IMR-90 (cell line): ENCODE data around the gene GPATCH8. TPM values are rescaled to one million over a fixed set of nuclear protein-coding genes. Genes with fewer than 3 reads are reported as not detected.

Experiments
- ATAC-seq: fragments of 200-7000 bp; cut with Tn5 transposase; 2 replicates; pipeline ENCODE4 v1.9.1; 2020; ENCODE audit warnings: low read depth, mild to moderate bottlenecking, moderate library complexity
- BruUV-seq: library from RNA; stranded (reverse); fragments of 400-500 nt; replicated peaks from 2 replicates; lab custom pipeline; 2021; lab: Mats Ljungman, UMichigan
- CTCF ChIA-PET: fragments of 300-600 bp; formaldehyde crosslinking; extraction: SDS; loops from one replicate; lab custom pipeline; 2021; ENCODE audit warnings: antibody characterized with exemption; lab: Yijun Ruan, JAX
- POLR2A ChIA-PET: fragments of 300-600 bp; sonication (Branson Sonifier 250); formaldehyde crosslinking; loops from one replicate; lab custom pipeline; 2022; ENCODE audit warnings: antibody characterized with exemption; ENCODE audit not compliant: unreplicated experiment; lab: Charles Lee
- DNase-seq: peaks from one replicate; pipeline ENCODE4 v3.0.0; 2013
- H2AFZ ChIP-seq: replicated peaks from 2 replicates; pipeline ENCODE3; 2013; ENCODE audit warnings: low read length, mild to moderate bottlenecking; ENCODE audit not compliant: poor library complexity
- H2AK5ac ChIP-seq: 2 replicates; pipeline ENCODE4 v1.6.1; 2013; ENCODE audit warnings: low read depth, low read length, inconsistent platforms
- H2AK9ac ChIP-seq: replicated peaks from 2 replicates; pipeline ENCODE3; 2013; ENCODE audit warnings: mild to moderate bottlenecking, low read depth, low read length, moderate library complexity; ENCODE audit not compliant: poor library complexity
- H2BK120ac ChIP-seq: 2 replicates; pipeline ENCODE4 v1.6.1; 2013; ENCODE audit warnings: low read depth, low read length, inconsistent platforms
- H2BK15ac ChIP-seq: 3 replicates; pipeline ENCODE4 v1.6.1; 2013; ENCODE audit warnings: low read depth, low read length, inconsistent platforms
- H2BK20ac ChIP-seq: 2 replicates; pipeline ENCODE4 v1.6.1; 2013; ENCODE audit warnings: low read depth, mild to moderate bottlenecking, inconsistent platforms, low read length, moderate library complexity
- H2BK5ac ChIP-seq: 2 replicates; pipeline ENCODE4 v1.6.1; 2013; ENCODE audit warnings: mild to moderate bottlenecking, low read depth, low read length, inconsistent platforms; ENCODE audit not compliant: poor library complexity, severe bottlenecking
- H3K14ac ChIP-seq: replicated peaks from 2 replicates; pipeline ENCODE4 v1.6.1; 2013; ENCODE audit warnings: low read depth, low read length, inconsistent platforms
- H3K18ac ChIP-seq: 2 replicates; pipeline ENCODE4 v1.6.1; 2013; ENCODE audit warnings: low read depth, low read length, control low read depth
- H3K23ac ChIP-seq: 2 replicates; pipeline ENCODE4 v1.6.1; 2013; ENCODE audit warnings: low read depth, low read length, inconsistent platforms
- H3K27ac ChIP-seq: 2 replicates; pipeline ENCODE4 v1.5.1; 2013; ENCODE audit warnings: mild to moderate bottlenecking, control low read depth, low read length; ENCODE audit not compliant: insufficient read depth
- H3K27me3 ChIP-seq: 2 replicates; pipeline ENCODE4 v1.6.1; 2013; ENCODE audit warnings: low read length; ENCODE audit not compliant: control insufficient read depth, insufficient read depth
- H3K36me3 ChIP-seq: 2 replicates; pipeline ENCODE4 v1.6.1; 2013; ENCODE audit warnings: low read length, mixed read lengths; ENCODE audit not compliant: control insufficient read depth, insufficient read depth
- H3K4ac ChIP-seq: 2 replicates; pipeline ENCODE4 v1.6.1; 2013; ENCODE audit warnings: low read depth, low read length, inconsistent platforms
- H3K4me1 ChIP-seq: 2 replicates; pipeline ENCODE4 v1.6.1; 2013; ENCODE audit warnings: low read length, mixed read lengths; ENCODE audit not compliant: control insufficient read depth, insufficient read depth
- H3K4me2 ChIP-seq: 2 replicates; pipeline ENCODE4 v1.6.1; 2013; ENCODE audit warnings: low read depth, mild to moderate bottlenecking, control low read depth, low read length, moderate library complexity
- H3K4me3 ChIP-seq: 2 replicates; pipeline ENCODE4 v1.5.1; 2013; ENCODE audit warnings: low read depth, mild to moderate bottlenecking, control low read depth, low read length, moderate library complexity; ENCODE audit not compliant: insufficient read depth
- H3K56ac ChIP-seq: 2 replicates; pipeline ENCODE4 v1.6.1; 2013; ENCODE audit warnings: low read length, inconsistent platforms; ENCODE audit not compliant: insufficient read depth; ENCODE audit errors: extremely low read depth
- H3K79me1 ChIP-seq, 2 experiments: 2 replicates each; pipeline ENCODE4 v1.6.1; 2013; ENCODE audit warnings: low read length in 2 of 2, inconsistent platforms in 1 of 2, low read depth in 1 of 2
- H3K9ac ChIP-seq: 2 replicates; pipeline ENCODE4 v1.6.1; 2013; ENCODE audit warnings: low read depth, low read length, control low read depth
- H3K9me1 ChIP-seq: 2 replicates; pipeline ENCODE4 v1.6.1; 2013; ENCODE audit warnings: low read length, inconsistent platforms; ENCODE audit not compliant: insufficient read depth
- H3K9me3 ChIP-seq: 2 replicates; pipeline ENCODE4 v1.6.1; 2013; ENCODE audit warnings: low read length; ENCODE audit not compliant: control insufficient read depth, insufficient read depth
- H4K20me1 ChIP-seq: 2 replicates; pipeline ENCODE4 v1.6.1; 2013; ENCODE audit warnings: low read length, inconsistent platforms; ENCODE audit not compliant: insufficient read depth
- H4K5ac ChIP-seq: 2 replicates; pipeline ENCODE4 v1.6.1; 2013; ENCODE audit warnings: mild to moderate bottlenecking, low read depth, low read length, control low read depth
- H4K8ac ChIP-seq, 2 experiments: 2 replicates each; pipeline ENCODE4 v1.6.1; 2013; ENCODE audit warnings: low read depth in 2 of 2, low read length in 2 of 2, control low read depth in 1 of 2, inconsistent platforms in 1 of 2
- H4K91ac ChIP-seq: 2 replicates; pipeline ENCODE4 v1.6.1; 2013; ENCODE audit warnings: low read depth, low read length, inconsistent platforms; ENCODE audit not compliant: insufficient read depth
- MAZ ChIP-seq: IDR thresholded peaks from 2 replicates; pipeline ENCODE4 v1.6.1; 2012; ENCODE audit warnings: low read depth, mild to moderate bottlenecking, low read length, improper control_type of control experiment, moderate library complexity, borderline replicate concordance
- RAD21 ChIP-seq: IDR thresholded peaks from 2 replicates; pipeline ENCODE4 v1.6.1; 2012; ENCODE audit warnings: low read length, improper control_type of control experiment
- WGBS, 2 experiments: methylation state at CpG; one replicate each; pipeline versions ENCODE4 v1.1.5 to v1.1.7; 2013; ENCODE audit warnings: missing lambda C conversion rate in 2 of 2; ENCODE audit not compliant: insufficient read length in 1 of 2; ENCODE audit errors: extremely low coverage in 2 of 2; 5-methylcytosine and 5-hydroxymethylcytosine counted together
- dilution Hi-C: fragments of 300-500 bp; cut with HindIII; formaldehyde crosslinking; loops from one replicate; pipeline ENCODE4 v1.14.3; 2018; ENCODE audit warnings: low sequenced_read_pairs; ENCODE audit not compliant: unreplicated experiment
- in situ Hi-C: fragments of 300-500 bp; cut with MboI; formaldehyde crosslinking; loops from 3 replicates; pipeline ENCODE4 v1.14.3; 2019; ENCODE audit warnings: low sequenced_read_pairs, inconsistent platforms, mixed read lengths
- intact Hi-C: fragments of 100-400 bp; cut with micrococcal nuclease; formaldehyde crosslinking; loops from 2 replicates; pipeline ENCODE4 v1.10.0; 2022
- polyA plus RNA-seq, 3 experiments: library from polyadenylated mRNA; depleted of rRNA; stranded (reverse); fragments of >200 nt; gene quantifications; 2 replicates each; pipeline ENCODE4 v1.2.3, GENCODE V29; 2012; ENCODE audit warnings: low replicate concordance in 1 of 3
- total RNA-seq: library from RNA; depleted of rRNA; stranded (reverse); fragments of >200 nt; gene quantifications from 2 replicates; pipeline ENCODE4 v1.2.3, GENCODE V29; 2012

Gene GPATCH8
- total and polyA plus RNA-seq, 2 of the 4 experiments (the other 2 are of a cell fraction): 8.8 to 13.2 TPM

- Histone ChIP-seq H4K5ac (peak overlapping the region; percentile 98), H2AFZ (peak overlapping the region; percentile 72), H3K9ac (peak overlapping the region; percentile 60), H3K4me2 (peak overlapping the region; percentile 24; the same call in 1 of the 2 replicates), H3K4me1 (peaks cover 47% of the 10 kb centered on the region), H4K91ac (peak overlapping the region; percentile 98), H2AK5ac (peak overlapping the region; percentile 96), H3K18ac (peak overlapping the region; percentile 97), H3K27me3 (no peaks in the 10 kb centered on the region), H3K36me3 (no peaks in the 10 kb centered on the region), H2AK9ac (peak overlapping the region; percentile 98), H2BK5ac (peak overlapping the region; percentile 98), H3K23ac (peak overlapping the region; percentile 99), H4K8ac (peak overlapping the region; percentile 73 to 98), H4K20me1 (no peaks in the 10 kb centered on the region), H3K79me1 (peaks cover 0 to 40% of the 10 kb centered on the region in 2 experiments; a peak in 2 of 4 replicates), H3K56ac (peak overlapping the region; percentile 96), H3K27ac (peak overlapping the region; percentile 93), H3K4ac (peak overlapping the region; percentile 99), H3K14ac (peak overlapping the region; percentile 99), H3K9me1 (peaks cover 48% of the 10 kb centered on the region), H2BK15ac (peak overlapping the region; percentile 100), H3K9me3 (no peaks in the 10 kb centered on the region), H3K4me3 (no peak overlapping the region), H2BK120ac (peak overlapping the region; percentile 99), H2BK20ac (peak overlapping the region; percentile 100)
- in situ Hi-C loops (no loop called here), dilution Hi-C loops (no loop called here), intact Hi-C loops (loop anchor here (1.0 kb wide), 1 partner anchor 9 kb away; no protein-coding TSS in a partner anchor)
- ChIA-PET POLR2A (interaction anchor here (0.9 kb wide), 1 partner anchor 9 kb away, joined by 6 read pairs; the partner anchor contains the start of gene FZD2), CTCF (no interaction called here)
- peak; percentile 22; the same call in 1 of the 2 replicates for TF ChIP-seq MAZ
- TF ChIP-seq RAD21: no peak
- no TSS peak for BruUV-seq
- no peak for DNase-seq
- WGBS, 2 experiments: no CpG with 5 or more reads among the region's 4 CpGs
- no peak for ATAC-seq
Observed at GRCh38 chr17:44547625-44548267, 44.5 kb upstream of the GPATCH8 start.
